Measurements from ENCODE around the gene HSPA5.

Gene HSPA5

DNA sequence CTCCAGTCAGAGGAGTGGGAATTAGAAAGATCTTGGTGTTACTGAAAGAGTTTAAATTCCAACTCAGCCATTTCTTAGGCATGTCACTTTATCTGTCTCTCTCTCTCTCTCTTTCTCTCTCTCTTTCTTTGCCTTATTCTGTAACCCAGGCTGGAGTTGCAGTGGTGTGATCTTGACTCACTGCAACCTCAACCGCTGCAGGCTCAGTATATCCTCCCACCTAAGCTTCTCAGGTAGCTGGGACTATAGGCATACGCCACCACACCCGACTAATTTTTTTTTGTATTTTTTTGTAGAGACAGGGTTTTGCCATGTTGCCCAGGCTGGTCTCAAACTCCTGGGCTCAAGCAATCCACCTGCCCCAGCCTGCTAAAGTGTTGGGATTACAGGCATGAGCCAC, 22.5 kb downstream of the HSPA5 start:
- no peaks in the 10 kb centered on the region for H4K20me1 ChIP-seq (ENCODE audit: insufficient read depth, low read length)

DNA sequence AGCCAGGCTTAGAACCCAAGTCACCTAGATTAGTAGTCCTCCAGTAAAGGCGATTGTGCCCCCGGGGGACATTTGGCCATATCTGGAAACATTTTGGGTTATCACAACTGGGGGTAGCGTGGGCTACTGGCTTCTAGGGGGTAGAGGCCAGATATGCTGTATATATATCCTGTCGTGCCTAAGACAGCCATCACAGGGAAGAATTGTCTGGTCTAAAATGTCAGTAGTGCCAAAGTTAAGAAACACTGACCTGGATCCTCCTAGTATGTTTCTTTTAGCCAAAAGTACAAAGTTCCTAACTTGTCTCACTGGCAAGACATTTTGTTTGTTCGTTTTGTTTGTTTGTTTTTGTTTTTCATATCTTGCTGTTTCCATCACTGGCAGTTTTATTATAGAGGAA, 27.0 kb downstream of the HSPA5 start:
- no peaks in the 10 kb centered on the region for H3K9me3 ChIP-seq (ENCODE audit: insufficient read depth, low read length)
- no peak for TF ChIP-seq EZH2phosphoT487 (IDR thresholded peaks at IDR 0.05; ENCODE audit: low read depth)
- TF ChIP-seq, protein P1, sequence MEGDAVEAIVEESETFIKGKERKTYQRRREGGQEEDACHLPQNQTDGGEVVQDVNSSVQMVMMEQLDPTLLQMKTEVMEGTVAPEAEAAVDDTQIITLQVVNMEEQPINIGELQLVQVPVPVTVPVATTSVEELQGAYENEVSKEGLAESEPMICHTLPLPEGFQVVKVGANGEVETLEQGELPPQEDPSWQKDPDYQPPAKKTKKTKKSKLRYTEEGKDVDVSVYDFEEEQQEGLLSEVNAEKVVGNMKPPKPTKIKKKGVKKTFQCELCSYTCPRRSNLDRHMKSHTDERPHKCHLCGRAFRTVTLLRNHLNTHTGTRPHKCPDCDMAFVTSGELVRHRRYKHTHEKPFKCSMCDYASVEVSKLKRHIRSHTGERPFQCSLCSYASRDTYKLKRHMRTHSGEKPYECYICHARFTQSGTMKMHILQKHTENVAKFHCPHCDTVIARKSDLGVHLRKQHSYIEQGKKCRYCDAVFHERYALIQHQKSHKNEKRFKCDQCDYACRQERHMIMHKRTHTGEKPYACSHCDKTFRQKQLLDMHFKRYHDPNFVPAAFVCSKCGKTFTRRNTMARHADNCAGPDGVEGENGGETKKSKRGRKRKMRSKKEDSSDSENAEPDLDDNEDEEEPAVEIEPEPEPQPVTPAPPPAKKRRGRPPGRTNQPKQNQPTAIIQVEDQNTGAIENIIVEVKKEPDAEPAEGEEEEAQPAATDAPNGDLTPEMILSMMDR (IDR thresholded peaks at IDR 0.05; ENCODE audit: low read depth, low read length), result no peak

More for the DNA sequence above, 22.5 kb downstream of the HSPA5 start:
- Histone ChIP-seq H3K4me3 (ENCODE audit: low read length) (no peak overlapping the region), H3K36me3 (replicated peaks; ENCODE audit: low read depth, low read length) (peaks cover 18% of the 10 kb centered on the region), H3K27me3 (ENCODE audit: low read depth, low read length) (no peaks in the 10 kb centered on the region), H3K27ac (ENCODE audit: low read length) (no peak overlapping the region), H3K4me2 (ENCODE audit: low read length) (no peak overlapping the region), H2AFZ (ENCODE audit: low read depth, low read length) (no peak overlapping the region), H3K4me1 (ENCODE audit: low read length) (no peaks in the 10 kb centered on the region), H3K79me2 (ENCODE audit: low read length) (no peaks in the 10 kb centered on the region), H3K9ac (ENCODE audit: low read length) (no peak overlapping the region), H3K9me3 (ENCODE audit: insufficient read depth, low read length) (no peaks in the 10 kb centered on the region)
- TF ChIP-seq EZH2phosphoT487 (IDR thresholded peaks at IDR 0.05; ENCODE audit: low read depth), result no peak
- TF ChIP-seq, protein P1 (IDR thresholded peaks at IDR 0.05; ENCODE audit: low read depth, low read length), result no peak

DNA sequence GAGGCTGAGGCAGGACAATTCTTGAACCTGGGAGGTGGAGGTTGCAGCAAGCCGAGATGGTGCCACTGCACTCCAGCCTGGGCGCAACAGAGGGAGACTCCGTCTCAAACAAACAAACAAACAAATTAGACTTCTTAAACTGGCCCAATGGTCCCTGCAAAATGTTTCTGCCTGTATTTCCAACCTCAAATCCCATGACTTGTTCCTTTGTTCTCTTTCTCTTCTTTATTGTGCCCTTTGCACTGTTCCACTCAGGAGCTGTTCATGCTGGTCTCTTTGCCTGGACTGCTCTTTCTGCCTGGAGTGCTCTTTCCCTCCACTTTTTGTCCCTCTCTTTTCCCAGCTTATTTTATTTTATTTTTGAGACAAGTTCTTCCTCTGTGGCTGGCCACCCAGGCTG, 36.7 kb downstream of the HSPA5 start:
- TF ChIP-seq EZH2phosphoT487 (IDR thresholded peaks at IDR 0.05; ENCODE audit: low read depth), result no peak
- TF ChIP-seq, protein P1 (IDR thresholded peaks at IDR 0.05; ENCODE audit: low read depth, low read length), result no peak
- Histone ChIP-seq H3K79me2 (ENCODE audit: low read length) (peaks cover 10% of the 10 kb centered on the region), H3K9ac (ENCODE audit: low read length) (no peak overlapping the region), H3K27ac (ENCODE audit: low read length) (no peak overlapping the region), H3K4me2 (ENCODE audit: low read length) (no peak overlapping the region), H3K4me1 (ENCODE audit: low read length) (peaks cover 7% of the 10 kb centered on the region; the same call in 1 of the 2 replicates), H4K20me1 (ENCODE audit: insufficient read depth, low read length) (no peaks in the 10 kb centered on the region), H3K4me3 (ENCODE audit: low read length) (no peak overlapping the region), H3K27me3 (ENCODE audit: low read depth, low read length) (no peaks in the 10 kb centered on the region), H2AFZ (ENCODE audit: low read depth, low read length) (no peak overlapping the region), H3K9me3 (ENCODE audit: insufficient read depth, low read length) (no peaks in the 10 kb centered on the region), H3K36me3 (replicated peaks; ENCODE audit: low read depth, low read length) (peaks cover 15% of the 10 kb centered on the region)

More for the DNA sequence above, 27.0 kb downstream of the HSPA5 start:
- H3K4me1 ChIP-seq (ENCODE audit: low read length), result no peaks in the 10 kb centered on the region
- no peaks in the 10 kb centered on the region for H3K79me2 ChIP-seq (ENCODE audit: low read length)
- no peaks in the 10 kb centered on the region for H3K27me3 ChIP-seq (ENCODE audit: low read depth, low read length)
- H3K4me3 ChIP-seq (ENCODE audit: low read length), result no peak overlapping the region
- no peak overlapping the region for H2AFZ ChIP-seq (ENCODE audit: low read depth, low read length)
- H3K9ac ChIP-seq (ENCODE audit: low read length), result no peak overlapping the region
- no peak overlapping the region for H3K27ac ChIP-seq (ENCODE audit: low read length)
- H3K4me2 ChIP-seq (ENCODE audit: low read length), result no peak overlapping the region
- no peaks in the 10 kb centered on the region for H4K20me1 ChIP-seq (ENCODE audit: insufficient read depth, low read length)
- peaks cover 24% of the 10 kb centered on the region for H3K36me3 ChIP-seq (replicated peaks; ENCODE audit: low read depth, low read length)

DNA sequence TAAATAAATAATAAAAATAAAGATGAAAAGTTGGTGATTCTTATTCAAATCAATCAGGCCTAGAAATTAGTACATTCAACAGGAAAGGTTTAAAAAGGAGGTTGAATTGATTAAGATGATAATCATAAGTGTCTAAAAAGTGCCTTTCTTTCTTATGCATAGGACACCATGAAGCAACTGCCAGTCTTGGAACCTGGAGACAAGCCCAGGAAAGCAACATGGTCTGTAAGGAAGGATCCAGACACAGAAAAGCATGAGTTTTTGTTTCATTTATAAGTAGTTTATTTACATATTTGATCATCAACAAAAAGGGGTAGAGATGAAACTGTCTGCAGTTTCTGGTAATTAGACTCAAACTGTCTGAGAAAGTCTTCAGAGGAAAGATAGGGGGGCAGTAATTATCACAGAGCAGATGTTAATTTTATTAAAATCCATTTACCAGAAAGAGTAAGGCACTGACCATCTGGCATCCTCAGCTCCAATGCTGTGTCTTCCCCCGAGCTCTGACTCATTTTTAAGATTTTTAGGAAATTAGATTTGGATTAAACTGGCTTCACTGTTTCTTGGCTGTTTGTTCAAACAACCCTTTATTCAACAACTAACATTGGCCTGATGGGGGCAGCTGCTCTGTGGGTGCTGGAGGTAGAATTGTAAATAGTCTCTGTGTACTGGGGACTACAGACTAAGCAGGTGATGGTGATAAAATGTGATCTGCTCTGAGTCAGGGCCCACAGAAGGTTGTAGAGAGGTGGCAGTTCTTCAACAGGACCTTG, 38.1 kb downstream of the HSPA5 start:
- no peak overlapping the region for H3K27ac ChIP-seq (ENCODE audit: low read length)
- H3K36me3 ChIP-seq (replicated peaks; ENCODE audit: low read depth, low read length), result peaks cover 15% of the 10 kb centered on the region
- H3K9me3 ChIP-seq (ENCODE audit: insufficient read depth, low read length), result no peaks in the 10 kb centered on the region
- H3K9ac ChIP-seq (ENCODE audit: low read length), result no peak overlapping the region
- no peak for TF ChIP-seq EZH2phosphoT487 (IDR thresholded peaks at IDR 0.05; ENCODE audit: low read depth)
- TF ChIP-seq, protein P1 (IDR thresholded peaks at IDR 0.05; ENCODE audit: low read depth, low read length), result no peak
- peaks cover 10% of the 10 kb centered on the region for H3K79me2 ChIP-seq (ENCODE audit: low read length)
- peaks cover 8% of the 10 kb centered on the region; the same call in 1 of the 2 replicates for H3K4me1 ChIP-seq (ENCODE audit: low read length)
- no peaks in the 10 kb centered on the region for H4K20me1 ChIP-seq (ENCODE audit: insufficient read depth, low read length)
- H3K4me2 ChIP-seq (ENCODE audit: low read length), result no peak overlapping the region
- no peak overlapping the region for H3K4me3 ChIP-seq (ENCODE audit: low read length)
- no peak overlapping the region for H2AFZ ChIP-seq (ENCODE audit: low read depth, low read length)
- H3K27me3 ChIP-seq (ENCODE audit: low read depth, low read length), result no peaks in the 10 kb centered on the region

Data from OCI-LY3 (cell line).